Loucy (cell line): ENCODE measurements around the gene KRTAP21-1.

Experiments used
- H2AFZ ChIP-seq: fragments of 200-600 bp; sonication (generic); 2 replicates; pipeline ENCODE4 v1.6.0; 2016; ENCODE audit warnings: antibody characterized with exemption, mild to moderate bottlenecking, low read length, moderate library complexity
- H3F3A ChIP-seq: fragments of 200-600 bp; 2 replicates; pipeline ENCODE4 v1.6.0; 2016; ENCODE audit warnings: antibody characterized with exemption, low read depth, mild to moderate bottlenecking
- H3K27me3 ChIP-seq: fragments of 200-600 bp; sonication (generic); 2 replicates; pipeline ENCODE4 v1.6.1; 2014; ENCODE audit warnings: low read length, mild to moderate bottlenecking; ENCODE audit not compliant: insufficient read depth, poor library complexity, severe bottlenecking
- H3K36me3 ChIP-seq: fragments of 200-600 bp; sonication (generic); 2 replicates; pipeline ENCODE4 v1.6.1; 2016; ENCODE audit warnings: low read length; ENCODE audit not compliant: insufficient read depth
- H3K4me1 ChIP-seq: fragments of 200-600 bp; sonication (generic); 2 replicates; pipeline ENCODE4 v1.5.1; 2014; ENCODE audit warnings: low read length, mild to moderate bottlenecking; ENCODE audit not compliant: insufficient read depth, poor library complexity, severe bottlenecking
- H3K4me2 ChIP-seq: fragments of 200-600 bp; sonication (generic); 2 replicates; pipeline ENCODE4 v1.6.0; 2014; ENCODE audit warnings: antibody characterized with exemption, low read length, low read depth, mild to moderate bottlenecking; ENCODE audit not compliant: poor library complexity, severe bottlenecking
- H3K4me3 ChIP-seq: fragments of 200-600 bp; sonication (generic); 2 replicates; pipeline ENCODE4 v1.5.1; 2014; ENCODE audit warnings: low read length, mild to moderate bottlenecking, mixed read lengths; ENCODE audit not compliant: poor library complexity, severe bottlenecking
- H3K79me2 ChIP-seq: fragments of 200-600 bp; sonication (generic); 2 replicates; pipeline ENCODE4 v1.6.1; 2014; ENCODE audit warnings: low read length; ENCODE audit not compliant: insufficient read depth
- H3K9ac ChIP-seq: fragments of 200-600 bp; sonication (generic); 2 replicates; pipeline ENCODE4 v1.6.0; 2014; ENCODE audit warnings: mild to moderate bottlenecking, low read depth, low read length, moderate library complexity; ENCODE audit not compliant: poor library complexity, severe bottlenecking
- H3K9me2 ChIP-seq: fragments of 200-600 bp; sonication (generic); replicated peaks from 2 replicates; pipeline ENCODE4 v1.6.1; 2016; ENCODE audit warnings: low read depth, low read length, mixed read lengths
- H3K9me3 ChIP-seq: fragments of 200-600 bp; sonication (generic); 2 replicates; pipeline ENCODE4 v1.6.1; 2014; ENCODE audit warnings: mild to moderate bottlenecking, antibody characterized with exemption, low read length, low read depth; ENCODE audit not compliant: insufficient read depth
- H4K20me1 ChIP-seq: fragments of 200-600 bp; sonication (generic); 2 replicates; pipeline ENCODE4 v1.6.0; 2014; ENCODE audit warnings: antibody characterized with exemption, low read length, mild to moderate bottlenecking; ENCODE audit not compliant: insufficient read depth, poor library complexity, severe bottlenecking
- CTCF ChIP-seq: fragments of 200-600 bp; sonication (generic); conservative IDR thresholded peaks from 2 replicates; pipeline ENCODE4 v1.5.1; 2014; ENCODE audit warnings: mild to moderate bottlenecking, antibody characterized with exemption, low read length
- EZH2phosphoT487 ChIP-seq: fragments of 200-600 bp; IDR thresholded peaks from 2 replicates; pipeline ENCODE4 v1.6.1; 2018; ENCODE audit warnings: antibody characterized with exemption, mild to moderate bottlenecking, moderate library complexity, borderline replicate concordance

Gene KRTAP21-1

GRCh38 chr21:30717105-30717504 lies 38.1 kb downstream of the KRTAP21-1 start:
- Histone ChIP-seq H3K9me3 (no peaks in the 10 kb centered on the region), H3F3A (no peaks in the 10 kb centered on the region), H3K9ac (no peak overlapping the region), H3K79me2 (no peaks in the 10 kb centered on the region), H3K4me1 (no peaks in the 10 kb centered on the region), H3K27me3 (no peaks in the 10 kb centered on the region), H3K4me2 (no peak overlapping the region), H4K20me1 (no peaks in the 10 kb centered on the region), H3K4me3 (no peak overlapping the region), H3K9me2 (no peaks in the 10 kb centered on the region), H3K36me3 (no peaks in the 10 kb centered on the region), H2AFZ (no peak overlapping the region)
- no peak for TF ChIP-seq CTCF
- TF ChIP-seq EZH2phosphoT487: no peak

DNA sequence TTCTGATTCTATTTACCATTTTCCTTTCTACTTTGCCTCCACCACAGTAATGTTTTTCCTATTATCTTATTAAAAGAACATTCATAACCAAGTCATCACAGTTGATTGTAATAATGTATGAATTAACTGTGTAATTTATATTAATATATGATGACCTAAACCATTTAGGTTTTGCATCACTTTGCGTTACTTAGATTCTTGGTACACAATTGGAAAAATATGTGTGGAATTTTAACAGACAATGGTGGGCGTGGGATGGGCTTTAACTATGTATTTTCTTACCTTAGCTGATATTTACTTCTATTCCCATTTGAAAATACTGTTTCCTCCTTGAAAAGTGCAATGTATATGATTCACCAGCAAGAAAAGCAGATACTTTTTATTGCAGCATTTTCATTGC lies 40.3 kb downstream of the KRTAP21-1 start:
- no peak overlapping the region for H3K9ac ChIP-seq
- H3K79me2 ChIP-seq: no peaks in the 10 kb centered on the region
- H3K36me3 ChIP-seq: no peaks in the 10 kb centered on the region
- no peak for TF ChIP-seq CTCF
- no peaks in the 10 kb centered on the region for H3F3A ChIP-seq
- no peaks in the 10 kb centered on the region for H3K27me3 ChIP-seq
- no peaks in the 10 kb centered on the region for H3K9me2 ChIP-seq
- H4K20me1 ChIP-seq: no peaks in the 10 kb centered on the region
- H3K9me3 ChIP-seq: no peaks in the 10 kb centered on the region
- H2AFZ ChIP-seq: no peak overlapping the region
- H3K4me2 ChIP-seq: no peak overlapping the region
- no peaks in the 10 kb centered on the region for H3K4me1 ChIP-seq
- no peak overlapping the region for H3K4me3 ChIP-seq

DNA sequence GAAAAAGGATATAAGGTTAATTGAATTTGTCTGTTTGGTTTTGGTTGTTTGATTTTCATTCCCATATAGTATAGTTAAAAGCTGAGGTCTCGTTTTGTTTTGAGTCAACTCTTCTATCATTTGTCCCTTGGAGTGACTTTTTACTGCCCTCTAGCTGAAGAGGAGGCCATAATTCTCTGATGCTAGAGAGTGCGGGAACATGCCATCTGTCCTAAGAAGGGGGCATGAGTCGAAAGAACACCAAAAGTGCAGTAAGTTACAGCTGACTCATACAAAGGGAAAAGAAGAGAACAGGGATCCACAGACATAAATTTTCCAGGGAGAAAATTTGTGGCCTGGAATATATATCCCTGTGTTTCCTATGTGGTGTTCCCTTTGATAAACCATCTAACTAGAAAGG lies 40.8 kb downstream of the KRTAP21-1 start:
- Histone ChIP-seq H3K4me1 (no peaks in the 10 kb centered on the region), H3K4me3 (no peak overlapping the region), H3F3A (no peaks in the 10 kb centered on the region), H3K36me3 (no peaks in the 10 kb centered on the region), H3K79me2 (no peaks in the 10 kb centered on the region), H3K27me3 (no peaks in the 10 kb centered on the region), H3K9me2 (no peaks in the 10 kb centered on the region), H2AFZ (no peak overlapping the region), H3K9me3 (no peaks in the 10 kb centered on the region), H3K4me2 (no peak overlapping the region), H4K20me1 (no peaks in the 10 kb centered on the region), H3K9ac (no peak overlapping the region)
- TF ChIP-seq CTCF (no peak), EZH2phosphoT487 (no peak)
